GM18519 (cell line): ENCODE data around the gene RNF31.

ENCODE experiments used
- ATAC-seq: cut with Tn5 transposase; IDR thresholded peaks from one replicate; pipeline ENCODE4 v1.9.1; 2021; ENCODE audit warnings: mild to moderate bottlenecking, moderate library complexity; ENCODE audit not compliant: unreplicated experiment, low FRiP score

Gene RNF31

DNA sequence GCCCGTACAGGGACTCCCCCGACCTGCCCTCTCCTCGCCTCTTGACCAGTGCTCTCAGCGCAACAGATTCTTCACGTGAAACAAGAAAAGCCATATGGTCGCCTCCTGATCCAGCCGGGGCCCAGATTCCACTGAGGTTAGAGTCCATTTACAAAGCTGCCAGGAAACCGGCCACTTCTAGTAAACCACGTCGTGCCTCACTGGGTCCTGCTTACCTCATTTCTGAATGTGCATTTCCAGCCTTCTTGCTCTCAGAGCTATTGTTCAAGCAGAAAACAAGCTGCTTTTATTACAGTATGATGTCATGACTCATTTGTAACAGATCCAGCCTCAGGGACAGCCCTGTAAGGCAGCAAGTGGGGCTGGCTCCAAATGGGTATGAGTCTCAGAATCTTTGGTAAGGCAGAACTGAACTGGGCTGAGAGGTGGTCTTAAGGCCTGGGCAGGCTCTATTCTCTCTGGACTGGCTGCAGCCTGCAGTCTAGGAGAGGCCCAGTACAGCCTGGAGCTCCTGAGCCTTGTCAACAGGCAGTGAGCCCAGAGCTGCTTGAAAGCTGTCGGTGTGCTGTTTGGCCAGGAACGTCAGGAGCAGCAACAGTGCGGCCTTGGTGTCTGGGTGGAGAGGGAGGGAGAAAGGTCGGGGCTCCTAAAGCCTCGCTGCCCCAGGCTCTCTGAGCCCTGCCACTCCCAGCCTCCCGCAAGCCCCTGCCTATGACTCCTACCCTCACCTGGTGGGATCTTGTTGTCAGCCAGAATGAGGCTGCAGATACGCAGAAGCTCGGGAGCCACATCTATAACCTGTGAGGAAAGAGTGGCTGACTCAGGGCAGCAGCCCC lies 32.9 kb downstream of the RNF31 start:
- ATAC-seq, result no peak

DNA sequence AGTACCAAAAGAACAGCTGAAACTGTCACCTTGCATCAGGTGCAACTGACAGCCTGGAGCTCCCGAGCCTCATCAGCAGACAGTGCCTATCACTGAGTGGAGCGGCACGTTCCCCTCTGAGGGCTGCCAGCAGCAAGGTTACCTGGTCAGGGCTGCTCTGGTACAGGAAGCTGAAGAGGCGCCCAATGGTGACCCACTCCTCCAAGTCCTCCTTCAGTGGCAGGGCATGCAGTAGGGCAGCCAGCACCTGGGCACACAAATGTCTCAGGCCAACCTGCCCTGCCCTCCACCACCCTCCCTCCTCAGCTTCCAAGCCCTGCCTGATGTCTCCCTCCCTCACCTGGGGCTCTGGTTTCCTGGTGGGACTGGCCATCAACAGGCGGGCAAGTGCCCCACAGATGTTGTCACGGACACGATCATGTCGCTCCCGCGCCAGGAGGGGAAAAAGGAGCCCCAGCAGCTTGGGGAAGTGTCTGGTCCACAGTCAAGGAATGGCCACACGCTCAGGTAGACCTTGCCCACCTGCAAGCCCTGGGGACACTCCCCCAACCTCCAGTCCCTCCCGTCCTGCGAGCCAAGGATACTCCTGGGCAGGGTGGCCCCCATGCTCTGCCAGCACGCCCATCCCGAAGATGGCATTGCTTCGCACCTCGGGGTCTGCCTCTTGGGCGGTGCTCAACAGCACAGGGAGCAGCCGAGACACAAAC lies 34.2 kb downstream of the RNF31 start:
- no peak for ATAC-seq

DNA sequence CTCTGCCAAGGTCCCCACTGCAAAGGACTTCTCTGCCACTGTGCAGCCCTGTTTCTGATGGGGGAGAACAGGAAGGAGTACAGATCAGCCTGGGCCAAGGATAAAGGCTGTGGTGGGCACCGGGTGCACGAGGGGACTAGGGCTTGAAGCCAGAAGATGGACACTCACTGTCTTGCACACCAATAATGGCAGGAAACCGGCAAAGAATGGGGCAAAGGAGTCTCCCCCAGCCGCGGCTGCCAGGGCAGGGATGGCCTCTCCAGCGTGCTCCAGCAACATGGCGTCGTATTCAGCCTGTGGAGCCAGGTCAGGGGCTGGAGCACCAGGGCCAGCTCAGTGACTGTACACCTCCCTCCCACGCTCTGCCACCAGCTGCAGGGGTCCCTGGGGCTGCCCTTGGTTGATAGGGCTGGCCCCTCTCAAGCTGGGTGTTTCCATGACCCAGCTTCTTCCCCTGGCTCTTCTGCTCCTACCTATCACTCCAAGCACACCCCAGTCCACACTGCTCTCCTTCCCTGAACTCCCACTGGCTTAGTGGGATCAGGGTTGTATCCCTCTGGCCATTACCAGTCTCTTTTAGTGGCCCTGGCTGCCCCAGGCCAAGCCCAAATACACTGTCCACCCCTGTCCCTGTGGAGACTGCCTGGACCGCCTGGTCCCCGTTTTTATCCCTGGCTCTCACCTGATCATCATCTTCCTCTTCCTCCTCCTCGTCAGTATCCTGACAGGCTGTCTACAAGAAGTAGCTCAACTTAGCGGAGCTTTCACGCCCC lies 35.0 kb downstream of the RNF31 start:
- ATAC-seq, result no peak

- ATAC-seq, result no peak
These were observed 35.8 kb downstream of the RNF31 start for GRCh38 chr14:24183014-24183481.

DNA sequence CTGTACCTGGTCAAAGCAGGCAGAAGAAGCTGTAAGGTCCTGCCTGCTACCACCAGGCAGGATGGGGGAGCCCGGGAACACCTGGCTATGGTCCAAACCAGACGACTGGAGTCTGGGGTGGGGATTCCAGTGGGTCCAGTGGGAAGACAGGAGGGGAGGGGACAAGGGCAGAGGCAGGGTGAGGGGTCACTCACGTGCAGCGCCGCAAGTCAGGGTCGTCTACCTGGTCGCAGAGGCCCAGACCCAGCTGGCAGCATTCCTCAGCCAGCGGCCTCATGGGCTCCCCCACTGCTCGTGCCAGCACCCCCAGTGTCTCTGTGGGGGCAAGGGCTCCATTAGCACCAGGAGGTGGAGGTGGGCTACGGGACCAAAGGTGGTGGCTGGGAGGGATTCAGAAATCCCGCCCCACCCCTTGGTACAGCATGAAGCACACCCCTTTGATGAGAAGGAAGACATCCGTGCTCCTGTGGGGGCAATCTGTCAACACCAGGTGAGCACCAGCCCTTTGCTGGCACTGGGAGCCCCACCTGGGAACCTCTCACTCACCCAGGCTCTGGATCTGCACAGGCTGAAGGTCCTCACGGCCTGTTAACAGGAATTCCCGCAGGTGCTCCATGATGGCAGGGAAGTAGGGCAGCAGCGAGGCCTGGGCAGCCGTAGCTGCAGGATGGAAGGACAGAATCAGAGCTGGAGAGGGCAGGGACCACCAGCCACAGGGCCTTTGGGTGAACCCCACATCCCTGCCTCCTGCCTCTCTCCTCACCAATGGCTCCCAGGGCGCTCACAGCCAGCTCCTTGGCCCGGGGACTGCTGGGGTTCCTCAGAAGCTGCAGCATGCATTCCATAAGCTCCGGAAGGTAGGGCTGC lies 37.0 kb downstream of the RNF31 start:
- ATAC-seq, result no peak

DNA sequence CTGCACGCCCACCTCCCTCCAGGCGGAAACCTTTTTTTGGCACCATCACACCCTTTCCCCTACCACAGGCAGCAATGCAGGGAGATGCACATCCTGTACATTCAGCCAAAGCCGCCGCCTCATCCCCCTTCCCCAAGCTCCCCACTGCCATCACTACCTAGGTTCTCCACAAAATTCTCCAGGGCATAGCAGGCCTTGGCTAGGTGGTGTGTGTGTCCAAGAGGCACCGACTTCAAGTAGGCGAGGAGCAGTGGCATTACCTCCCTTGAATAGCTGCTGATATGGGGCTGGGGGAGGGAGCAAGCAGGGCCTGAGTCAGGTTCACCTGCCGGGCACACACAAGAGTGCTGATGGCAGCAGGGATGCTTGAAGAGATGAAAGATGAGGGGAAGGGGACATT lies 37.7 kb downstream of the RNF31 start:
- no peak for ATAC-seq

GRCh38 chr14:24185741-24186140 lies 38.4 kb downstream of the RNF31 start:
- ATAC-seq, result no peak

DNA sequence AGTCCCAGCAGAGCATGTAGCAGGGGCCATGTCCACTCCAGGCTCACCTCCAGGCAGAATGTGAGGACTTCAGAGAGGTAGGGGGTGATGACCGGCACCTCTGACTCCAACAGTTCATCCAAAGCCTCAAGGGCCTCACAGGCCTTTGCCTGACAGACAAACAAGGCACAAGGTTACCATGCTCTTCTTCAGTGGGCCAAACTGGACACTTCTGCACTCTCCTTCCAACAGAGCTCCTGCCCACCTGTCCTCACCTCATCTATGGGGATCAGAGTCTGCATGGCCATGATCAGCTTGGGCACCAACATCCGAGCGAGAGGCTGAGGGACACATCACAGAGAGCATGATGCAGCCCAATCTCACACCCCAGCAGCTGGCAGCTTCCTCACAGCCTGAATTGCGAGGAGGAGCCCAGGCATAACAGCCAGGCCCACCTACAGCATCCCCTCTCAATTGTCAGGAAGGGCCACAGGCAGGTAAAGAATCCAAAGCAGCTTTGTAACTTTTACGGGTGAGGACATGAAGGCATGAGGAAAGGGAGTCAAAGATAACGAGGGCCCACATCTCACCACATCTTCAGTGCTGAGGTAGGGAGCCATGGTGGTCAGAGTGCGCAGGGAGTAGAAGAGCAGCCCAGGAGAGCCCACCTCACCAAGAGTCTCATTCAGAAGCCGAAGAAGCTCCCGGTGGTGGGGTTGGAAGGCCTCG lies 39.7 kb downstream of the RNF31 start:
- no peak for ATAC-seq

GRCh38 chr14:24187539-24187915 lies 40.2 kb downstream of the RNF31 start:
- ATAC-seq, result no peak

- ATAC-seq, result peak; percentile 78
These were observed 41.2 kb downstream of the RNF31 start, which contains the start of gene IPO4 for GRCh38 chr14:24188251-24189058. IPO4 (minus strand) TSS chr14:24188816; CDS start chr14:24188787, 29 bp downstream.

DNA sequence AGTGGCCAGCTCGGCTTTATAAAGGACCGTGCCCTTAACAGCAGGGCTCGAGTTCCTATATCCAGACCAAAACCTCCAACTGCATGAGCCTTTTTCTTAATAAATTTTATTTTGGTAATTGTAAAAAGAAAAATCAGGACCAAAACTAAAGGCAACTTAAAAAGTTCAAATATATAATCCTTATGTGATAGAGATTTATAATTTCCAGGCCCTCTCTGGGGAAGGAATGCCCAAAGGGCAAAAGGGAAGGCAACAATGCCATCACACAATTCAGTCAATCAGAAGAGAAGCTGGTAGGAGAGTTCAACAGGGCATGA lies 41.7 kb downstream of the RNF31 start:
- no peak for ATAC-seq

DNA sequence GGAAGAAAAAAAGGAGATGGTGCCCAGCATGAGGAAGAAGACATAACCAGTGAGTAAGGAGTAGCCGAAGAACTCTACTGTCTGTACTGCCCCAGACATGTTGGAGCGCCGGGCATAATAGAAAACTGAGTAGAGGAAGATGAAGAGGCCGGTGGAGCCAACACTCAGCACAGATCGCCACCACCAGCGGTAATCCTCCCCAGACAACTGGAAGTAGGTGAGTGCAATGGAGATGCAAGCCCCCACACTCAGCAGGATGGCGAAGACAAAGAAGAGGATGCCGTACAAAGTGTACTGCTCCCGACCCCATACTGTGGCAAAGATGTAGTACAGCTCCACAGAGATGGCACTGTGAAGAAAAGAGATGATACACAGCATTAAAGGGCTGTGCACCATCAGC lies 42.2 kb downstream of the RNF31 start:
- ATAC-seq, result no peak

DNA sequence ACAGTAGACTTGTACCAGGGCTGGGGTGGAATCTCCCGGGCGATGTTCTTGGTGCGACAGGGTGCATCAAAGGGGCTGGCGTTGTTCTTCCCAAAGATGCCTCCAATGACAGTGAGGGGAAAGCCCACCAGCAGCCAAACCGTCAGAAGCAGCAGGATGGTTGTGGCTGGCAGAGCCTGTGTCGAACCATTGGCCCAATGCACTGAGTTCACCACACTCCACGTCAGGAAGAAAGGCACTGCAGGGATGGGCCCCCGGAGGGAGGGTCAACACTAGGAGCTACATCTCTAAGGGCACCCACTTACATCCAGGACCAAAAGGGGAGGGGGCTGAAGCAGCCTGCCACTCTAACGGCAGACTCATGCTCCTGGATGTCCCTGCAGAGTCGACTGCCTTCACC lies 43.1 kb downstream of the RNF31 start:
- ATAC-seq, result no peak

GRCh38 chr14:24192933-24193332 lies 45.6 kb downstream of the RNF31 start:
- ATAC-seq, result no peak

- no peak for ATAC-seq
These were observed 47.0 kb downstream of the RNF31 start for GRCh38 chr14:24194186-24194872.

DNA sequence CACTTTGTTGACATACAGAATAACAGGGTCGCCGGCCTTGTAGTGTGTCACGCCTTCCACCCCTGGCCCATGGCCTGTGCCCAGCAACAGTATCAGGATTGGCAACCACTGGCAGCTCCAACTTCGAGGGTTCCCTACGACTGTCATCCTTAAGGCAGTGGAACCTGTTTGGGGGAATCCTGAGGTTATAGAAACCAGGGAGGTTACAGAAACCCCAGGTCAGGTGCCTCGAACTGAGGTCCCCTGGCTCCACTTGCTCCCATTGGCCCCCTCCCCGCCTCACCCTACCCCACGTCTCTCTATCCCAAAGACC lies 47.5 kb downstream of the RNF31 start:
- ATAC-seq, result no peak

DNA sequence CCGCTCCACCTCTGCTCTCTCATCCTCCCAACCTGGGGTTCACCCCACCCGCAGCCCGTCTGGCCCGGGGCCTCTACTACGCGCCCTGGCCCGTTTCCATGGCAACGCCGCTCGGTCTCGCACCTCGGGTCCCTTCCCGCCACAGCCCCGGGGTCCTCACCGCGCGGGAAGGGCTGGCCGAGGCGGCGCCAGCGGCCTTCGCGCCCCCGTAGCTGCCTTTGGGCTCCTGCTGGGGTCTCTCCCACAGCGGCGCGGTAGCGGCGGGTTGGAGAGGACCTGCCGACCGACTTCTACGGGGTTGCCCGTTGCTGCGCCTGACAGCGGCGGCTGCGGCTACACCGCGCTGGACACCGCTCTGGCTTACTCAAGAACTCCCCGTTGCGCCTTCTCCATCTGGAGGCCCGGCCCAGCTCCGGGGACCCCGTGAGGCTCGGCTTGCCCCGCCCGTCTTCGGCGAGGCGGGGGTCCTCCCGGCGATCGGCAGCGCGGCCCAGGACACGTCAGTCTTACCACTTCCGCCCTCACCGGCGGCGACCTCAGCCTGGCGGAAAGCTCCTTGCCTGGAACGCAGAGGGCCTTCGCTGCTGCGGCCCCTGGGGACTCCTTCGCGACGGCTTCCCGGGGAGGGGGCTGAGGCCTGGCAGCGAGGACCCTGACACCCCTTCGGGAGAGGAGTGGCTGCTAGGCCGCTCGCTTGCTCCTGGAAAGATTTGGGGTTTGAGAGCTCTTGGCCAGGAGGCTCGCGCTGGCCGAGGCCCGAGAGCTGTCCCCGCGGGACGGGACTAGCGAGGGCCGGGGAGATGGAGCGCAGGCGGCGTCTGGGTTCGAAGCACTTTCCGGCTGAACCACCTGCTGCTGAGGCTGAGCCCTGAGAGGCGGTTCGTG lies 48.1 kb downstream of the RNF31 start, which contains the start of gene TM9SF1:
Gene TM9SF1, minus strand, starts transcription at position 256 of the 885 bp plus-strand sequence. CDS start 422 bp downstream, outside the sequence.
- ATAC-seq, result peak; percentile 60
